GM21786 (cell line): ENCODE results near the gene WNT9A.

Source experiments
- ATAC-seq: cut with Tn5 transposase; IDR thresholded peaks from one replicate; pipeline ENCODE4 v1.9.1; 2021; ENCODE audit not compliant: unreplicated experiment

WNT9A gene

DNA sequence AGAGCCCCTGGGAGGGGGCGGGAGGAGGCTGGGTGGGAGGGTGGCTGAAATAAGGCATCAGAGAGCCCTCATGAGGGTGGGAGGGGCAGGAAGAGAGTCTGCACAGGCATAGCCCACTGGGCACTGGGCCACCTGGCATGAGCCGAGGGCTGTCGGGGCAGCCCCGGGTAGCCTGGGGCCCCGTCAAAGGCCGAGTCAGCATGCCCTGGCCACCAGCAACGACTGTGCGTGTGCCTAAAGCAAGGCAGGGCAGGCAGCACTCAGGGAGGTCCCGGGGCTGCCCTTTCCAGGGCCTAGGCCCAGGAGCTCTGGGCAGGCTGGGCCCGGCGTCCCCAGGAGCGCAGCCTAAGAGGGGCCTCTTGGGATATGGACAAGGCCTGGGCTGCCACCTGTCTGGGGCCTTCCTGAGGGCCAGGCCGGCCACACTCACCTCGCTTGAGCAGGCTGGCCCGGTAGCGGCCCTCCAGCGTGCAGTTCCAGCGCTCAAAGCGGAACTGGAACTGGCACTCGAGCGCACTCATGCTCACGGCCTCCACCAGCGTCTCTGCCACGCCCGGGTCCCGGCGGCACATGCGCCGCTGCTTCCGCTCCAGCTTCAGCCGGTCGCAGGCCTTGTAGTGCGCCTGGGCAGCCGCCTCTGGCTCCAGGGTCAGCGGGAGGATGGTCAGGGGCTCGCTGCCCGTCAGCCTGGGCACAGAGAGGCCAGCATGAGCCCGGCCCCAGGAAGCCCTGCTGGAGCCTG, 22.7 kb downstream of the WNT9A start:
- ATAC-seq, result no peak

DNA sequence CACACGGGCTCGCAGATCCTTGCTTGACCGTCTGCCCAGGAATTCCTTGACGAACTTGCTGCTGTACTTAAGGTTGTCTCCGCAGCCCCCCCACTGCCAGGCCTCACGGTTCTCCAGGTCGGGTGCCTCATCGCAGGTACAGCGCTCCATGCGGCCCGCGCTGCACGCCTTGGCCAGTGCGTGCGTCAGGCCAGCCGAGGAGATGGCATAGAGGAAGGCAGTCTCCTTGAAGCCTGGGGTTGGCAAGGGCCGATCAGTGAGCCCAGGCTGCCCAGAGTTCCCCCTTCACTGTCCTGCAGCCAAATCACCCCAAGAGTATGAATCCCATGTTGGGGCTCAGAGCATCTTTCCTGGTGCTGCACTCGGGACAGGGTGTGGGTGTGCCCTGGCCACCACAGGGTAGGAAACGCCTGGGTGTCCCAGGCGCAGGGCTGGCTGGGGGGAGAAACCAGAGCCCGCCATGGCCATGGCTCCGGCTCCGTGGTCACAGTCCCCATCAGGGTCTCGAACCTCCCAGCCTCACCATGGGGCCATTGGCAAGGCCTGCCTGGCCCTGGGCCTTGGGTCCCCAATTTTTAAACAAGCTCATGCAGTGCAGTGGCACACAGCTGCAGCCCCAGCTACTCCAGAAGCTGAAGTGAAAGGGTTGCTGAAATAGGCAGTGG, 23.4 kb downstream of the WNT9A start:
- ATAC-seq, result no peak

- no peak for ATAC-seq
These were observed 24.2 kb downstream of the WNT9A start for GRCh38 chr1:227923353-227924167.

DNA sequence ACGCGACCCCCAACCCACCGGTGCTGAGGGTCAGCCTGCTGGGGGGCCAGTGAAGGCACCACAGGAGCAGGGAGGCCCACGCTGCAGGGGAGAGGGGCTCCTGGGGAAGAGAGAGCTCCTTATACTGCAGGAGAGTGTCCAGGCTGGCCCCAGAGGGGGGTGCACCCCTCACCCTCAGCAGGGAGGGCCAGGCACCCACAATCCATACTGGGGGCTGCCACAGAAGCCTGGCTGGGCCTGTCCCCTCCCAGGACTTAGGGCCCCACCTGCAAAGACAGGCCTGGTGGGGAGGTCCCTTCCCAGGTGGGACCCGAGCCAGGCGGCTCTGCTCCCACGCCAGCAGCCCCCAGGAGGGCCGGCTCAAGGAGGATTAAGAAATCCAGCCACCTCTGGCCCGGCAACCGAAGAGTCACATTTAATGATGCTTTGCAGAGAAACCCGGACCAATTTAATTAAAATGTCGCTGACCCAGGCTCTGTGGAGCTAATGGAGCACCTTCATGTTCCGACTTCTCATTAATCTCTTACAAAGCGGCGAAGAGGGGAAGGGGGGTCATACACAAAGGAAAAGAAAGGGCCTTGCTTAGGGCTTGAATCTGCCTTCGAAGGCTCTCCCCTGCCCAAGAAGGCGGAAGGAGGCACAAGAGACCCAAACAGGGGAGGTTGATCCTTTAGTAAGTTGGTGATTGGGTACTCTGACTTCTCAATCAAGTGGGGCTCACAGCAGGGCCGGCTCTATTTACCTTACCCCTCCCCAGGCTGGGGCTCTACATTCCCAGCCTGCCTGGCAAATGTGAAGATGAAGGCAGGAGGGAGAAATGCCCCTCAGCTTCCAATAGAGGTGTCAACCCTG, 25.0 kb downstream of the WNT9A start:
- ATAC-seq, result no peak

- ATAC-seq, result no peak
These were observed 26.1 kb downstream of the WNT9A start for GRCh38 chr1:227921461-227922185.

DNA sequence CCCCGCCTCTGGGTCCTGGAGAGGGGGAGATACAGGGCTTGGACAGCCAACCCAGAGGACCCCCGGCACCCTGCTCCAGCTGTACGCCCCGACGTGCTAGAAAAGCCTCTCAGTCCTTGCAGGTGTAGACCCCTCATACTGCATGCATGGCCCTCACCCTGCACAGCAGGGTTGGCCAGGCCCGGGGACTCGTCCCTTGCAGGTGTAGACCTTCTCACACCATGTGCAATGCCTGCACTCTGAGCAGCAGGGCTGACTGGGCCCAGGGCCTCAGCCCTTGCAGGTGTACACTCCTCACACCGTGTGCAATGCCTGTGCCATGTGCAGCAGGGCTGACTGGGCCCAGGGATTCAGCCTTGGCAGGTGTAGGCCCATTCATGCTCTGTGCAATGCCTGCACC, 26.8 kb downstream of the WNT9A start:
- no peak for ATAC-seq

- no peak for ATAC-seq
These were observed 27.3 kb downstream of the WNT9A start for GRCh38 chr1:227920426-227920825.

DNA sequence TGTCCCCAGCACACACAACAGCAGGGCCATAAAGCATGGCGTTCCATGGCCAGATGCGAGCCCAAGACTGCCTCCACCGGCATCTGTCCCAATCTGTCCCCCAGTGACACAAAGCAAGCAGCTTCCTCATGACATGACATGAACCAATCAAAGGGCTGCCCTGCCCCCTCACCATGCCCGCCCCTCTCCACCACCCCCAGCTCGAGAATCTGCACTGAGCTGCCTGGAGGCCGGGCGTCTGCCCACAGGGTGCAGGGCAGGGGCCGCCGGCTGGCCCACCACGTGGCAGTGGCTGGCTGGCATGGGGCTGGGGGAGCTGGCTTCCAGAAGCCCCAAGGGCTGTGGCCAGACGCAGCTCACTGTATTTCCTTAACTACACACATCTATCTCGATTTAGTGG, 27.8 kb downstream of the WNT9A start:
- ATAC-seq, result no peak

GRCh38 chr1:227918736-227919135, 29.0 kb downstream of the WNT9A start:
- ATAC-seq, result no peak

GRCh38 chr1:227918083-227918700, 29.5 kb downstream of the WNT9A start:
- ATAC-seq, result no peak

DNA sequence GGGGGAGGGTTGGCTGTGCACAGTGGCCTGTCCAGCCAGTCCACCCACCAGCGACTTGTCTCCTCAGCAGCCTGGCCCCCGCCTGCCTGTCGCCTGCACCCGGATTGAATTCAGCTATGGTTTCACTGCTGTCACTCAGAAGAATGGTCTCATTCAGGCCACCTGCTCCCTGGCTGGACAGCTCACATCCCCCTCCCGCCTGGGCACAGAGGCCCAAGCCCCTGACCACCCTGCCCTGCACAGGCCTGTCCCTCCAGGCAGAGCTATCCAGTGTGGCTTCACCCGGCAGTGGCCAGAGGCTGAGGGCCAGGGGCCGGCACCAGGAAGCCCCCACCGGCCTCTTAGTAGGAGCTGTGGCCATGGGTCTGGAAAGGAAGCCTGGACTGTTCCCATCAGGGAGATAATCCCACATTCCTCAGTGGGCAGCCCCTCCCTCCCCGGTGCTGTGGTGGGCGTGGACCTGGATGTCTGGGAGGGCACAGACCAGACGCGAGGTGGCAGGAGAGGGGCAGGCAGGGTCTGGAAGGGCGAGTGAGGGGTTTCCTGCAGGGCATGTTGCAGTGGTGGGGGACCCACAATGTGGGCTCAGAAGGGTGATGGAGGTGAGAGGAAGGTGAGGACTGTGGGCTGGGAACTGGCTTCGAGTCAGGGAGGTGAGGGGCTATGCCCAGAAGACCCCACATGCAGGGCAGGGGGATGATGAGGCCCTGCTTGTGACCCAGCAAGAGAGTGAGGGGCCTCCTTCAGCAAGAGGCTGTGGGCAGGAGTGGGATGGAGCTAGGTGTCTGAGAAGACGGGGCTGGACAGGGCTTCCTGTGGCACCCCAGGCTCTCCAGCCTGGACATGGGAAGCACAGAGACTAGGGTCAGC, 30.4 kb downstream of the WNT9A start:
- no peak for ATAC-seq

- no peak for ATAC-seq
These were observed 31.1 kb downstream of the WNT9A start for GRCh38 chr1:227916655-227917054.

- ATAC-seq, result no peak
These were observed 31.9 kb downstream of the WNT9A start for GRCh38 chr1:227915564-227916553.

DNA sequence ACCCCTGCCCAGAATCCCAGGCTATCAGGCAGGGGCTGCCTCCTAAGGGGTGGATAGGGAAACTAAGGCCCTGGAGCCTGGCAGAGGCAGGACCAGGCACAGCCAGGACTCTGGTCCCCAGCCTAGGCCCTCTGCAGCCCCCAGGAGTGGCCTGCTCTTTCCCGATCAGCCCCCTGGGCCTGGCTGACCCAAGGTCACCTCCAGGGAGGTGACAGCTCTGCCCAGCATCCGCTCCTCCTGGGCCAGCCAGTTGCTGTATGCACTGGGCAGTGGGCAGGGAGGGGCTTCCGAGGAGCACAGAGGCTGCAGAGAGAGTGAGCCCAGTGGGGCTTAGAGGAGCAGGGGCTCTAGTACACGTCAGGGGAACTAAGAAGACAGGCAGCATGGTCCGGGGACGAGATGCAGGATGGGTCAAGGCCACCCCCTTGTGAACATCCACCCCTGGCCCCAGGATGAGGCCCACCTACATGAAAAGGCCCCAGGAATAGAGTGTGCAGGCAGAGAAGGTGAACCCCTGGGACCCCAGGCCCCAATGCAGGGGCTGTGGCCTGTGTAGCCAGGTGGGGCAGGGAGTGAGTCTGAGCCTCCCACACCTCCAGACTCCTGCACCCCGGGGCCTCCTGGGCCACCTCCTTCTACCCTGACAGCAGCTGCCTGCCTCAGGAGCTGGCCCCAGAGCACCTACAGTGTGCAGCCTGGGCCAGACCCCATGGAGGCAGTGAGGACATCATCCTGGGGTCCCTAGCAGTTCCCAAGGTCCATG, 32.8 kb downstream of the WNT9A start:
- ATAC-seq, result no peak

GRCh38 chr1:227913764-227914721, 33.7 kb downstream of the WNT9A start:
- no peak for ATAC-seq

GRCh38 chr1:227913396-227913763, 34.4 kb downstream of the WNT9A start:
- ATAC-seq, result no peak
